GM18873 (cell line): ENCODE results near the gene C5AR1.
"Not testable (repeated sequence)": the region's sequence is repeated elsewhere in the genome, so short reads cannot be mapped to it uniquely, and the experiment has no call there.

Source experiments
- ATAC-seq: cut with Tn5 transposase; IDR thresholded peaks from one replicate; pipeline ENCODE4 v1.9.1; 2021; ENCODE audit warnings: mild to moderate bottlenecking, moderate library complexity, moderate number of reproducible peaks; ENCODE audit not compliant: unreplicated experiment, low FRiP score

The C5AR1 gene

DNA sequence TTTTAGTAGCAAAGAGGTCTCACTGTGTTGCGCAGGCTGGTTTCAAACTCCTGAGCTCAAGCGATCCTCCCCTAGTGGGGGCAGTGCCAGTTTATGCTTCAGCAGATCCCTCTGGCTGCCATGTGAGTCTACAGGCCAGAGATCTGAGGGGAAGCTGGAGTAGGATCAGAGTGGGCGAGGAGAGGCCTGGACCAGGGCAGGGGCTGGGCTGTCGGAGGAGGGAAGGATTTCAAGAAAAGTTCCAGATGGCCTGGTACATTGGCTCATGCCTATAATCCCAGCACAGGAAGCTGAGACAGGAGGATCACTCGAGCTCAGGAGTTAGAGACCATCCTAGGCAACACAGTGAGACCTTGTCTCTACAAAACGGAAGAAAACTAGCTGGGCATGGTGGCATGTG lies 49.3 kb downstream of the C5AR1 start:
- no peak for ATAC-seq

- ATAC-seq, result no peak
Measured at GRCh38 chr19:47362321-47362720, 52.7 kb downstream of the C5AR1 start.

DNA sequence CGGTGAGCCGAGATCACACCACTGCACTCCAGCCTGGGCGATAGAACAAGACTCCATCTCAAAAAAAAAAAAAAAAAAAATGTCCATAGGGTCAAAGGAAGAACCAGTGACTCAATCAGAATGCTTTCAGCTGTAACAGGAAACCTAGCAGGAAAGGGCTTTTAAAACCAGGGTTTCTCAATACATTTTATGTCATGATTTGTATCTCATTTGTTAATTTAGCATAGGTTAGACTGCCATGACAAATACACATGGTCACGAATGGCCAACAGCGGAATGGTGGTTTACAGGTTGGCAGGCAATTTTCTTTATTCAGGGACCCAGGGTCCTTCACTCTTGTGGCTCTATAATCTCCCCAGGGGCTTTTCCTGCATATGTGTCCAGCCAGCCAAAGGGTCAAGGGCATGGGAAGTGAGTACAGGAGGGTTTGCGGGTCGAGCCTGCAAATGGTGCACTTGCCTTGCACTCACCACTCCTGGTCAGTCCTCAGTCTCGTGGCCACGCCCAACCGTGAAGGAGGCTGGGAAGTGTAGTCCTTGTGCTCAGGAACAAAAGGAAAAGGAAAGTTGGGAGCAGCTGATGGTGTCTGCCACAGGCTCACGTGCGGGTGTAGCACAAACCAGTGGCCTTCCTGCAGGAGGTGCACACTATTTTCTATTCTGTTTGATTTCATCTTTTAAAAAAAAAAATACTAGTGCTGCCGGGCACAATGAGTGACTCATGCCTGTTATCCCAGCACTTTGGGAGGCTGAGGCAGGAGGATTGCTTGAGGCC lies 54.3 kb downstream of the C5AR1 start:
- no peak for ATAC-seq

GRCh38 chr19:47365455-47365854 lies 55.8 kb downstream of the C5AR1 start:
- ATAC-seq, result not testable (repeated sequence)

- no peak for ATAC-seq
Measured at GRCh38 chr19:47370045-47370611, 60.5 kb downstream of the C5AR1 start.

- ATAC-seq, result no peak
Measured at GRCh38 chr19:47371261-47371660, 61.6 kb downstream of the C5AR1 start.
